Embryonic facial prominence (tissue), 1 donor: Measurements from ENCODE around the gene FGF10.

Source experiments
- DNase-seq: peaks from one replicate; pipeline ENCODE4 v3.0.0-alpha.2; 2016; ENCODE audit errors: extremely low spot score

Gene FGF10

GRCh38 chr5:44389090-44389822 lies at the start of gene FGF10:
Gene FGF10 (minus strand): TSS chr5:44389420. CDS start chr5:44388682, 738 bp downstream.
- DNase-seq, result no peak

- DNase-seq, result no peak
Observed at GRCh38 chr5:44426944-44427343, 37.7 kb upstream of the FGF10 start.

- no peak for DNase-seq
Observed at GRCh38 chr5:44412286-44412685, 23.1 kb upstream of the FGF10 start.

GRCh38 chr5:44402084-44402483 lies 12.9 kb upstream of the FGF10 start:
- DNase-seq, result no peak

- no peak for DNase-seq
Observed at GRCh38 chr5:44401611-44402010, 12.4 kb upstream of the FGF10 start.

- DNase-seq, result no peak
Observed at GRCh38 chr5:44398382-44398781, 9.2 kb upstream of the FGF10 start.

- no peak for DNase-seq
Observed at GRCh38 chr5:44396312-44396711, 7.1 kb upstream of the FGF10 start.

- no peak for DNase-seq
Observed at GRCh38 chr5:44390351-44390750, 1.1 kb upstream of the FGF10 start.

- DNase-seq, result peak; percentile 42
Observed at GRCh38 chr5:44389823-44390143, 563 bp upstream of the FGF10 start.

- no peak for DNase-seq
Observed at GRCh38 chr5:44388321-44389089, 715 bp downstream of the FGF10 start.

- DNase-seq, result no peak
Observed at GRCh38 chr5:44387921-44388320, 1.3 kb downstream of the FGF10 start.

GRCh38 chr5:44387406-44387805 lies 1.8 kb downstream of the FGF10 start:
- peak; percentile 62 for DNase-seq

- DNase-seq, result no peak
Observed at GRCh38 chr5:44385291-44385900, 3.8 kb downstream of the FGF10 start.

- no peak for DNase-seq
Observed at GRCh38 chr5:44384816-44385215, 4.4 kb downstream of the FGF10 start.

- DNase-seq, result no peak
Observed at GRCh38 chr5:44382894-44383293, 6.3 kb downstream of the FGF10 start.

GRCh38 chr5:44377057-44377456 lies 12.2 kb downstream of the FGF10 start:
- DNase-seq, result no peak

- DNase-seq, result no peak
Observed at GRCh38 chr5:44372028-44372427, 17.2 kb downstream of the FGF10 start.

GRCh38 chr5:44367203-44367602 lies 22.0 kb downstream of the FGF10 start:
- DNase-seq, result no peak

- no peak for DNase-seq
Observed at GRCh38 chr5:44365345-44365744, 23.9 kb downstream of the FGF10 start.

- no peak for DNase-seq
Observed at GRCh38 chr5:44364097-44364496, 25.1 kb downstream of the FGF10 start.

GRCh38 chr5:44361342-44362001 lies 27.7 kb downstream of the FGF10 start:
- DNase-seq, result no peak

GRCh38 chr5:44360919-44361318 lies 28.3 kb downstream of the FGF10 start:
- no peak for DNase-seq
